DMS114 treated with DMSO at 0.1 percent for 48 hours (cell line): ENCODE measurements around the gene HDAC6.
"Not testable (repeated sequence)": the region's sequence is repeated elsewhere in the genome, so short reads cannot be mapped to it uniquely, and the experiment has no call there.

Source experiments
- DNase-seq: peaks from one replicate; lab custom pipeline; 2025; ENCODE audit not compliant: unreplicated experiment; lab: John Stamatoyannopoulos, UW

HDAC6 gene

DNA sequence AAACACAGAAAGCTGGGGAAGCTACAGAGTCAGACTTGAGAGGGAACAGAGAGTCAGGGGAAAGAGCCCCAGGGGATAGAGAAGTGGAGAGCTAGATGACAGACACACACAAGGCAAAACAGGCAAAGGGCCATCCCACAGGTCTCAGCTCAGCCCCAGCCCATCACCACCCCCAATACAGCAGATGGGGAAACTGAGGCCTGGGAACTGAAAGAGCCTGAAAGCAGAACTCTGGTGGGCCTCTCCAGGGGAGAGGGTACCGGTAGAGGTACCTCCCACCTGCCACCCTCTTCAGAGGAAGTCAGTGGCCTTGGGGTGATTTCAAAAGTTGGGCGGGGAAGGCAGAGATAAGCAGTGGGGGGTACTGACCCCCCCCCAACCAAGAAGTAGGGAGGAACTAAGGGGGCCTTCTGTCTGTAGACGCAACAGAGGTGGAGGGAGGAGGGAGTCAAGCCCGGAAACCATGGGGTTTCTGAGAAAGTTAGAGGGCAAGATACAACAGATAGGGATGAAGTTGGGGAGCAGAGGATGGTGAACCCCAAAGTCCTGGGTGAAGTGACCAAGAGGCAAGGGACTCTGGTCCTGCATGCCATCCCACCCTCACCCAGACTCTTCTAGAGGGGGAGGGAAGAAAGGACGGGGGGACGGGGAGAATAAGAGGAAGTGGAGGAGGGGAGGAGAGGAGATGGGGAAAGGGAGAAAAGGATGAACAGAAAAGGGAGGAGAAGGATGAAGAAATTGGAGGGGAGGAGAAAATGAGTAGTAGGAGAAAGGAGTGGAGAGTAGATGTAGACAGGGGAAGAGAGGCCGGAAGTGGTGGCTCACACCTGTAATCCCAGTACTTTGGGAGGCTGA, 12.3 kb upstream of the HDAC6 start:
- DNase-seq = no peak

- no peak for DNase-seq
These were observed 11.4 kb upstream of the HDAC6 start for GRCh38 chrX:48790477-48790876.

GRCh38 chrX:48791063-48791820, 10.6 kb upstream of the HDAC6 start:
- DNase-seq = no peak

GRCh38 chrX:48792219-48792618, 9.6 kb upstream of the HDAC6 start:
- no peak for DNase-seq

GRCh38 chrX:48793935-48794334, 7.9 kb upstream of the HDAC6 start:
- DNase-seq = no peak

- no peak for DNase-seq
These were observed 7.4 kb upstream of the HDAC6 start for GRCh38 chrX:48794340-48794910.

DNA sequence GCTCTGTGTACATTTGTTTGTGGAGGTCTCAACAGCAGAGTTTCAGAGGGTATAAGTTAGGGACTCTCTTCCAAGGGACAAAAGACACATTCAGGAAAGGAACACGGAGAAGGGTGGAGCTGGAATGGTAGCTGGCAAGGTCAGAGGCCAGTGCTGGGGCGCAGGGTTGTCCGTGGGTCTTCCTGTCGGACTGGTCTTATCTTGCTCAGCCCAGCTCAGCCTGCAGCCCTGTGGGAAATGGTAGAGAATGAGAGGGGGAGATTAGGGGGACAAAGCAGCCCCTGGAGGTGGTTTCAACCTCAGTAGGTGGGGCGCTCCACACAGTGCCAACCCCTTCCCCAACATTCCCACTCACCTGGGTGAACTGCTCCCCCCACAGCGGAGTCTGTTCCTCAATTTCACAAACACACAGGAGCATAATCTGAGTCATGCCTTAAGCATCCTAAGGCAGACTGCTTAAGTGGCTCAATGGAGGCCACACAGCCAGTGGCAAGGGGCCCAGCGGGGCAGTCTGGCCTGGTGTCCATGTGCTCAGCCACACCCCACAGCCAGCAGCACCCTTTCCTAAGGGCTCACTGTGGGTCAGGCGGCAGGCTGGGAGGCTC, 6.9 kb upstream of the HDAC6 start:
- no peak for DNase-seq

- DNase-seq = no peak
These were observed 3.5 kb upstream of the HDAC6 start for GRCh38 chrX:48798318-48798717.

DNA sequence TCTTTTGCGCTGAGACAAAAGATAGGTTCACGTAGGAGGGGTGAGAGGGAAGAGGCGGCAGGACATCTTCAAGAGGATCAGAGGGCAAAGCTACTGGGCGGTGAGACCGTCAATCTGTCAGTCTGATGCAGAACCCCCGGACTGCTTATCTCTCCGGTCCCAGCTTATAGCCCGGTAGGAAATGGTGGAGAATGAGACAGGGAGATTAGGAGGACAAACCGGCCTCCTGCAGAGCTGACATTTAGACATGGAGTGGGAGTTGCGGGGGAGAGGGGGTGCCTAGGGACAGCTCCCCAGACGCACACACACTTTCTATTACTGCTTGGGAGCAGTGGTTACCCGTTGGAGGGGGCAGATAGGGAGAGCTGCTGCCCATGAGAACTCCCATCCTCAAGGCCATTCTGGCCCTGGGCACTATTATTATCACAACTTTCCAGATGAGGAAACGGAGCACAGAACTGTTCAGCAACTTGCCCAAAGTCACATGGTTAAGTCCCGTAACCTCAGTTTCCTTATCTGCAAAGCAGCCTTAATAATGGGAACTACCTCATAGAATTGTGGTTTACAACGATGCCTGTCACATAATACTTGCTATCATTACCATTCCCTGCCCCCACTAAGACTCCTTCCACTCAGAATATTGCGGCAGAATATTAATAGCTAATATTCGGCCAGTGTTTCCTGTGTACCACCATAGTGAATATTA, 1.1 kb upstream of the HDAC6 start:
- no peak for DNase-seq

GRCh38 chrX:48802089-48802904, 430 bp downstream of the HDAC6 start:
- peak; percentile 69 for DNase-seq

- no peak for DNase-seq
These were observed 986 bp downstream of the HDAC6 start for GRCh38 chrX:48802905-48803200.

DNA sequence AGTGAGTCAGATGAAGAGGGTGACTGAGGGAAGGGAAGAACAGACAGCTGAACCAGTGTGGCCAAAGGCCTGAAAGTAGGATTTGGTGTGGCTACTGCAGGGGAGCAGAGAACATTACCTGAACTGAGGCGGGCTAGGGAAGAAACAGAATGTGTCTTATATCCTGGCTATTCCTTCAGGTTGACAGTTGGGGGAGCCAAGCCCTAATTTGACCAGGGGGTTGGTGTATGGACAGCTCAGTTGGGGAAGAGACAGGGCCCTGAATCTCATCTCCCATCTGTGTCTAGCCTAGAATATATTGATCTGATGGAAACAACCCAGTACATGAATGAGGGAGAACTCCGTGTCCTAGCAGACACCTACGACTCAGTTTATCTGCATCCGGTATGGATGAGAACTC, 4.2 kb downstream of the HDAC6 start:
- no peak for DNase-seq

GRCh38 chrX:48813644-48814043, 11.8 kb downstream of the HDAC6 start:
- no peak for DNase-seq

DNA sequence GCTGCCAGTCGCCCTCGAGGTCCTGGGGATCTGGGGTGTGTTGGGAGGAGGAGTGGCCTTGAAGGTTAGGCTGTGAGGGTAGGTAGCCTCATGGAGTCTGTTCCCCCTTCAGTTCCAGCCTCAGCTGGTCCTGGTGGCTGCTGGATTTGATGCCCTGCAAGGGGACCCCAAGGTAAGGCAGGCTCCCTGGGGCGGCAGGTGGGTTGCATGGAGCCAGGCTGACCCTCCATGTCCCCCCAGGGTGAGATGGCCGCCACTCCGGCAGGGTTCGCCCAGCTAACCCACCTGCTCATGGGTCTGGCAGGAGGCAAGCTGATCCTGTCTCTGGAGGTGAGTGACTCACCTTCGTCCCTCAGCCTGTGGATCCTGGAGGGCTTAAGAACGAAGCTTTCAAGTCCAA, 12.9 kb downstream of the HDAC6 start:
- no peak for DNase-seq

GRCh38 chrX:48815266-48815665, 13.4 kb downstream of the HDAC6 start:
- DNase-seq = no peak

DNA sequence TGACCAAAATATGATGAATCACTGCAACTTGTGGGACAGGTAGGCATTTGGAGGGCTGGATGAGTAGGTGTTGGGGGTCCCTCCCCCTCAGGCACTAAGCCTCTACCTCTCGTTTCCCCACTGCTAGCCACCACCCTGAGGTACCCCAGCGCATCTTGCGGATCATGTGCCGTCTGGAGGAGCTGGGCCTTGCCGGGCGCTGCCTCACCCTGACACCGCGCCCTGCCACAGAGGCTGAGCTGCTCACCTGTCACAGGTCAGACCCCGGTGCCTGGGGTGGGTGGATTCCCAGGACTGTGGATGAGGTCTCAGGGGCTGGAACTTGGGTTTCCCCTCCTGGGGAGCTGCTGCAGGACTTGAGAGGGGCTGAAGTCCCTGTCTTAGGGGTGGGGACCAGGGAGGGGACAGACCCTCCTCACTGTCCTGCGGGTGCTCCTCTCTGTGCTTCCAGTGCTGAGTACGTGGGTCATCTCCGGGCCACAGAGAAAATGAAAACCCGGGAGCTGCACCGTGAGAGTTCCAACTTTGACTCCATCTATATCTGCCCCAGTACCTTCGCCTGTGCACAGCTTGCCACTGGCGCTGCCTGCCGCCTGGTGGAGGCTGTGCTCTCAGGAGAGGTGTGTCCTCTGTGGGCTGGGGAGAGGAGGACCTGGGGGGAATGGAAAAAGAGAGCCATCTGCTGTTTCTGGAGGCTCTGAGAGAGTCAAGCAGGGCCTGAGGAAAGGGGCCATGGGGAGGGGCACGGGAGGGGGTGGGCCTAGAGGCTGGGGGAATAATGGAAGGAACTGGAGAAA, 14.3 kb downstream of the HDAC6 start:
- DNase-seq = no peak

DNA sequence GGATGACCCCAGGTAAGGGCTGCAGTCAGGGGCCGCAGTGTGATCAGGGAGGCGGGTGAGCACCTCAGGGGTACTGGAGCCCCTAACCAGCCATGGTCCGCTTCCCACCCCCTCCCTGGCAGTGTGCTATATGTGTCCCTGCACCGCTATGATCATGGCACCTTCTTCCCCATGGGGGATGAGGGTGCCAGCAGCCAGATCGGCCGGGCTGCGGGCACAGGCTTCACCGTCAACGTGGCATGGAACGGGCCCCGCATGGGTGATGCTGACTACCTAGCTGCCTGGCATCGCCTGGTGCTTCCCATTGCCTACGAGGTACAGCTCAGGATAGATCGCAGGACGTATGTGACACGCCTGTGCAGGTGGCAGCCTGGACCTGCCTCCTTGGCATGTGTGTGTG, 16.2 kb downstream of the HDAC6 start:
- DNase-seq = no peak

DNA sequence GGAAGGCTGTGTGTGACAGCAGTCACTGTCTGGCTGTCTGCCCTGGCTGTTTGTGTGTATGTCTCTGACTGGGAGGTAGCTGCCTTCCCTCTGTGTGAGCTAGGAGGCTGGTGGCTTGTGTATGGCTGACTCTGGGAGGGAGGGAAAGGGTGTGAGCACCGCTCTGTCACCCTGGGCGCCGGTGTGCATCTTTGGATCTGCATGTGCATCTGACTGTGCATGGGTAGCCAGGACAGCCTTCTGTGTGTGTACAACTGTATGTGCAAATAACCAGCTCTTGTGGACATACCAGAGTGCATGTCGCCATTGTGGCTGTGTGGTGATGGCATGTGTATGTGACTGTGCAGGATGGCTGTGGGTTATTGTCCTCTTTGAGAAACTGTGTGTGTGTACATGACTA, 17.0 kb downstream of the HDAC6 start:
- no peak for DNase-seq

DNA sequence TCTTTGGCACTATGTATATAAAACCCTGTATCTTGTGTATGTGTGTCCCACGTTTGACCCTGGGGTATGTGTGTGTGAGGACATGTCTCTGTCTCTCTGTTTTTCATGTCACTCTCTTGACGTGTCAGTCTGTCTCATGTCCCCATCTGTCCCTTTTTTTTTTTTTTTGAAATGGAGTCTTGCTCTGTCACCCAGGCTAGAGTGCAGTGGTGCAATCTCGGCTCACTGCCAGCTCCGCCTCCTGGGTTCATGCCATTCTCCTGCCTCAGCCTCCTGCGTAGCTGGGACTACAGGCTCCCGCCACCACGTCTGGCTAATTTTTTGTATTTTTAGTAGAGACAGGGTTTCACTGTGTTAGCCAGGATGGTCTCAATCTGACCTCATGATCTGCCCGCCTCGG, 17.5 kb downstream of the HDAC6 start:
- not testable (repeated sequence) for DNase-seq

DNA sequence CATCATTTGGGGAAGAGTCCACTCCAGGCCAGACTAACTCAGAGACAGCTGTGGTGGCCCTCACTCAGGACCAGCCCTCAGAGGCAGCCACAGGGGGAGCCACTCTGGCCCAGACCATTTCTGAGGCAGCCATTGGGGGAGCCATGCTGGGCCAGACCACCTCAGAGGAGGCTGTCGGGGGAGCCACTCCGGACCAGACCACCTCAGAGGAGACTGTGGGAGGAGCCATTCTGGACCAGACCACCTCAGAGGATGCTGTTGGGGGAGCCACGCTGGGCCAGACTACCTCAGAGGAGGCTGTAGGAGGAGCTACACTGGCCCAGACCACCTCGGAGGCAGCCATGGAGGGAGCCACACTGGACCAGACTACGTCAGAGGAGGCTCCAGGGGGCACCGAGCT, 21.2 kb downstream of the HDAC6 start:
- no peak for DNase-seq
